ENCODE measurements around the gene RBP2.

GRCh38 chr3:139458348-139458747, 18.0 kb downstream of the RBP2 start:
- TF ChIP-seq, protein P1, sequence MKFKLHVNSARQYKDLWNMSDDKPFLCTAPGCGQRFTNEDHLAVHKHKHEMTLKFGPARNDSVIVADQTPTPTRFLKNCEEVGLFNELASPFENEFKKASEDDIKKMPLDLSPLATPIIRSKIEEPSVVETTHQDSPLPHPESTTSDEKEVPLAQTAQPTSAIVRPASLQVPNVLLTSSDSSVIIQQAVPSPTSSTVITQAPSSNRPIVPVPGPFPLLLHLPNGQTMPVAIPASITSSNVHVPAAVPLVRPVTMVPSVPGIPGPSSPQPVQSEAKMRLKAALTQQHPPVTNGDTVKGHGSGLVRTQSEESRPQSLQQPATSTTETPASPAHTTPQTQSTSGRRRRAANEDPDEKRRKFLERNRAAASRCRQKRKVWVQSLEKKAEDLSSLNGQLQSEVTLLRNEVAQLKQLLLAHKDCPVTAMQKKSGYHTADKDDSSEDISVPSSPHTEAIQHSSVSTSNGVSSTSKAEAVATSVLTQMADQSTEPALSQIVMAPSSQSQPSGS (CRISPR knock-in tag; IDR thresholded peaks at IDR 0.05), result no peak
- TF ChIP-seq FOXK2 (conservative IDR thresholded peaks at IDR 0.05 in 1 of 2, IDR thresholded peaks at IDR 0.05 in 1 of 2; ENCODE audit: low read depth in 2 of 2) (no peak), POLR2AphosphoS5 (IDR thresholded peaks at IDR 0.05; ENCODE audit: control insufficient read depth, insufficient read depth, low read depth, low read length) (no peak), NFE2L1 (tag; IDR thresholded peaks at IDR 0.05; ENCODE audit: borderline replicate concordance, low read depth) (no peak), HNRNPH1 (optimal IDR thresholded peaks at IDR 0.05; ENCODE audit: low read depth, low read length) (no peak), EZH2 (IDR thresholded peaks at IDR 0.05; ENCODE audit: borderline replicate concordance, low read depth, low read length) (no peak), MEF2A (IDR thresholded peaks at IDR 0.05; ENCODE audit: control insufficient read depth, low read depth, low read length) (no peak), NBN (IDR thresholded peaks at IDR 0.05; ENCODE audit: low read depth) (no peak), ZNF12 (CRISPR knock-in tag; IDR thresholded peaks at IDR 0.05) (no peak), ZBTB11 (CRISPR knock-in tag; IDR thresholded peaks at IDR 0.05) (no peak)
- TF ChIP-seq, protein P2, sequence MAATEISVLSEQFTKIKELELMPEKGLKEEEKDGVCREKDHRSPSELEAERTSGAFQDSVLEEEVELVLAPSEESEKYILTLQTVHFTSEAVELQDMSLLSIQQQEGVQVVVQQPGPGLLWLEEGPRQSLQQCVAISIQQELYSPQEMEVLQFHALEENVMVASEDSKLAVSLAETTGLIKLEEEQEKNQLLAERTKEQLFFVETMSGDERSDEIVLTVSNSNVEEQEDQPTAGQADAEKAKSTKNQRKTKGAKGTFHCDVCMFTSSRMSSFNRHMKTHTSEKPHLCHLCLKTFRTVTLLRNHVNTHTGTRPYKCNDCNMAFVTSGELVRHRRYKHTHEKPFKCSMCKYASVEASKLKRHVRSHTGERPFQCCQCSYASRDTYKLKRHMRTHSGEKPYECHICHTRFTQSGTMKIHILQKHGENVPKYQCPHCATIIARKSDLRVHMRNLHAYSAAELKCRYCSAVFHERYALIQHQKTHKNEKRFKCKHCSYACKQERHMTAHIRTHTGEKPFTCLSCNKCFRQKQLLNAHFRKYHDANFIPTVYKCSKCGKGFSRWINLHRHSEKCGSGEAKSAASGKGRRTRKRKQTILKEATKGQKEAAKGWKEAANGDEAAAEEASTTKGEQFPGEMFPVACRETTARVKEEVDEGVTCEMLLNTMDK (IDR thresholded peaks at IDR 0.05; ENCODE audit: borderline replicate concordance, insufficient read depth, low read depth, low read length, poor library complexity, severe bottlenecking), result no peak
- TF ChIP-seq, protein P3, sequence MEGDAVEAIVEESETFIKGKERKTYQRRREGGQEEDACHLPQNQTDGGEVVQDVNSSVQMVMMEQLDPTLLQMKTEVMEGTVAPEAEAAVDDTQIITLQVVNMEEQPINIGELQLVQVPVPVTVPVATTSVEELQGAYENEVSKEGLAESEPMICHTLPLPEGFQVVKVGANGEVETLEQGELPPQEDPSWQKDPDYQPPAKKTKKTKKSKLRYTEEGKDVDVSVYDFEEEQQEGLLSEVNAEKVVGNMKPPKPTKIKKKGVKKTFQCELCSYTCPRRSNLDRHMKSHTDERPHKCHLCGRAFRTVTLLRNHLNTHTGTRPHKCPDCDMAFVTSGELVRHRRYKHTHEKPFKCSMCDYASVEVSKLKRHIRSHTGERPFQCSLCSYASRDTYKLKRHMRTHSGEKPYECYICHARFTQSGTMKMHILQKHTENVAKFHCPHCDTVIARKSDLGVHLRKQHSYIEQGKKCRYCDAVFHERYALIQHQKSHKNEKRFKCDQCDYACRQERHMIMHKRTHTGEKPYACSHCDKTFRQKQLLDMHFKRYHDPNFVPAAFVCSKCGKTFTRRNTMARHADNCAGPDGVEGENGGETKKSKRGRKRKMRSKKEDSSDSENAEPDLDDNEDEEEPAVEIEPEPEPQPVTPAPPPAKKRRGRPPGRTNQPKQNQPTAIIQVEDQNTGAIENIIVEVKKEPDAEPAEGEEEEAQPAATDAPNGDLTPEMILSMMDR (IDR thresholded peaks at IDR 0.05 in 2 of 3, conservative IDR thresholded peaks at IDR 0.05 in 1 of 3; ENCODE audit: insufficient read depth in 2 of 3, low read depth in 1 of 3, low read length in 3 of 3), result no peak

All from K562 (cell line).